NCI-H526 (cell line): Measurements from ENCODE around the gene DPP10.
"Not testable (repeated sequence)": the region's sequence is repeated elsewhere in the genome, so short reads cannot be mapped to it uniquely, and the experiment has no call there.

Experiments used
- DNase-seq, 2 experiments: peaks; one replicate each; lab custom pipeline; 2025; lab: John Stamatoyannopoulos, UW

Gene DPP10

DNA sequence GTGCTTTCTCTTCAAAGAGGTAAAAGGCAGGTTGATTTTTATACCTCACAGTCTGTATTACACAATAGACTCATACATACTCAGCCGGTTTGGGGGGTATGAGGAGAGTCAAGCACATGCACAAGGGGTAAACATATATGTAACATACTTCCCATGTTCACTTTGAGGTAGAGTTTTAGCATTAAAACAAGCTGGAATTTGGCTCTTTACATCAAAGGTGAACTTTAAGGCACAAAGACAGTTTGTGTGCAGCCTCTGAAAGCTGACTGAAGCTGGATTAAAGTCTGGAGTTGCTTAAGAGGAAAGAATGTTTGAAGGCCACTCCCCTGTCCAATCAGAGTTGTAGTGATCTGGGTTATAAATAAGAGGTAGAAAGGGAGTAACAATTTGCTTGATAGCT is 282.0 kb downstream of the DPP10 start:
- DNase-seq: no peak

DNA sequence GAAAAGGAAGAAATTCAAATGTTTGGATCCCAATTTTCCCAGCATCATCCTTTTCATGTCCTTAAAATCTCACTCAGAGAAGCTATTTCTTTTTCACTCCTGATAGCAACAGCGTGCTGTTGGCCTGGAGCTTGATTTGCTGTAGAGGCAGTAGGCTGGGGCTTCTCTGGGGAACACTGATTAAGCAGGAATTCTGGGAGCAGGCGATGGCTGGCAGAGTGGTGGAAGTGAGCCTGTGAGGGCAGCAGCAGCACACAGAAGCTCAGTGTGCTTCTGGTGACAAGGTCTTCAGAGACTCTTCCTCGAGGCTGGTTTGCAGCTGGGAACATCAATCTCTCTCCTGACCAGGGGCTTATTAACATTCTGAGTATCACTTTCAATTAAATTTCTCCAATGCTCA is 284.6 kb downstream of the DPP10 start:
- peak in 1 of 2 experiments; percentile 6 for DNase-seq

DNA sequence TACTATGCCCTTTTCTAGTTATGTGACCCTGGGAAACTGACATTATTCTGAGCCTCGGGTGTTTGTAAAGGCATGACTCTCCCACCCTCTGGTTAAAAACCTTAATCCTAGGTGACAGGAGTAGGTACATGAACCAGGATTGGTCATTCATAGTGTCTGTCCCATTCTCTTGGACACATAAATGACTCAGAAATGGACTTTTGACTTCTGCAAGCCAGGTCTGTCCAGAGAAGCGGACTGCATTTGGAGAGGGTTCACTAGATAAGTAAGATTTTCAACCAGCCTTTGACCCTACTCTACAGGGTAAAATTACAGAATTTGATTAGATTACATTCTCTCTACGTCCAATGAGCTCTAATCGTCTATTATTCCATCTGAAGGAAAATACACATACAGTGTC is 285.9 kb downstream of the DPP10 start:
- no peak for DNase-seq

DNA sequence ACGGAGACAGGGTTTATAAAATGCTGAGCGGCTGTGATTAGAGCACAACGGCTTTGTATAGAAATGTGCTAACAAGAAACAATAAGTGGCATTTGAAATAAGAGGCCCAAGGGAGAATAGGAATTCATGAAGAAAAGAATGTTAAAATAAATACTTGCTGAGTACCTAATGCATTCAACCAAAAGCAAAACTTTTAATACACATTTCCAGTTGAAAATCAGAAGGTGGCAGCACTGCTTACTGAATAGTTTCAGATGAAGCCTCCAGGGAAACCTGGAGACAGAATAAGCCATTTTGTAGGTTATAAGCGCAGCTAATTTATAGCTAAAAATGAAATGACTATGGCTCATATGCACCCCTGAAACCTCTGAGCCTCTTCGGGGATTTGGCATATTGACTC is 286.6 kb downstream of the DPP10 start:
- DNase-seq: peak; percentile 28 to 54

DNA sequence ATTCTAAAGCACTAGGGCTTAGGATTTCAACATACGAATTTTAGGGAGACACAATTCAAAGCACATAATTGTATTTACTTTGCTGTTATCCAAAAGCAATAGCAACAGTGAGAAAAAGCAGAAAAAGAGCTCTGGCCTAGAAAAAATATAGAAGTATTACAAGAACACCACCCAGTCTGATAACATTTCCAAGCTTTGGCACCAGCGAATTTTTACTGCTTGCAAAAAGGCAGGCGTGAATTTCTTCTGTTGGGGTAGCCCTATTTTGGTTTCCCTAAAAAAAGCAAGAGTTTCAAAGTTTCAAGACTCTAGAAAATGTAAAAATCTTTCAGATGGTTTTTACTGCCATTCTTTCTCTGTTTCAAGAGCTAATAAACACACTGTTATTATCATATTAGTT is 292.7 kb downstream of the DPP10 start:
- no peak for DNase-seq

DNA sequence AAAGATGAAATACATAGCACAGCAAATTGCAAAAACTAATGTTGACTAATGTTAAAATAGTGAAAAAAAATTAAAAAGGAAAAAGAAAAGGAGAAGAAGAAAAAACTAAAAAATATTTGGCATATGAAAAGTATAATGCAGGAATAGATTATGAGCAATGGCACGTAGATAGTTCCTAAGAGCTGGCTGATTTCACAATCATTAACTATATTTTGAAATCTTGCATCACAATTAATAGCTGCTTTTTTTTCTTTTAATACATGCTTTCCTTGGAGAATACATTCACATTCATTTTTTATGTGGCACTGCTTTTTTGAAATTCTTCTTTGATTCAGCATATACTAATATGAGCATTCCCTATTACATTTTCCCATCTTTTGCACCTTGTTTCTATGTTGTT is 299.8 kb downstream of the DPP10 start:
- no peak for DNase-seq

DNA sequence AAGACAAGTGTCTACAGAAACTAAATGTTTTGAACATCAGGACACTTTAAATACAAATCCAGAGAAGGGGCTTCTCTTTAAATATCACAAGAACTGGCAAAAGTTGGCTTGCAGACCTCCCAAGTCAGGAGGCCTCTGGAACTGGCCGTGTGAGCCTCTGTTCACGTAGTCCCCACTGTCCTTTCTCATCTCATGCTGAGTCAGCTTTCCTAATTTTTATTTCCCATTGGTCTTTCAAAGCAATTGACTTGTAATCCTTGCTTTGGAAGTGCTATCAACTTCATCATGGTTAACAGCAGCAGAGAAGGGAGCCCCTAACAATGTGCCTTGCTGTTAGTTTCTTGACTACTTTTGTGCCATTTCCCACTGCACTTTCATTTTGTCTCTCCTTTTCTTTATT is 303.3 kb downstream of the DPP10 start:
- DNase-seq: no peak

DNA sequence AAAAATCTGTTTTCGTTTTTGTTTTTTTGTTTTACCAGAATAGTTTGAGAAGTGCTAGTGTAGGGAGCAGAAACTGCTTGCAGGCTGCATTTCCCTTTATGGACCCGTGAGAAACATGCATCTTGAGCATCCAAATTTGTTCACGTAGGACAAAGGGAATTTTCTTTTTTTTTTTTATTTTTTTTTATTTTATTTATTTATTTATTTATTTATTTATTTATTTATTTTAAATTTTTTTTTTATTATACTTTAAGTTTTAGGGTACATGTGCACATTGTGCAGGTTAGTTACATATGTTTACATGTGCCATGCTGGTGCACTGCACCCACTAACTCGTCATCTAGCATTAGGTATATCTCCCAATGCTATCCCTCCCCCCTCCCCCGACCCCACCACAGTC is 305.7 kb downstream of the DPP10 start:
- DNase-seq: not testable (repeated sequence)

DNA sequence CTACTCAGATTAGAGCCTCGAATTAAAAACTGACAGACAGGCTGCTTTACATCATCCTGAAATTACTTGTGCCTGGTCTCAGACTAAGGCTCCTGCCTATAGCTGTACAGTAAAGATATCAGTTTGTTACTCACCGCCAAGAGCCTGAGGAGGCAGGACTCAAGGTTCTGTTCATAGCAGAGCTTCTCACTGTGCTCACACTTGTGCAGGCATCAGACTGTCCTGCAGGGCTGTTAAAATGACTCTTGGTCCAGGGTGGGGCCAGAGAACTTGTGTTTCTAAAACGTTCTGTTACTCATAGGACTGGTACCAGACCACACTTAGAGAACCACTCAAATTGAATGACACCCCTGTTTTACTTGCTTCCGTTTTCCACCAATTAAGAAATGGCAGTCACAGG is 310.0 kb downstream of the DPP10 start:
- DNase-seq: no peak

DNA sequence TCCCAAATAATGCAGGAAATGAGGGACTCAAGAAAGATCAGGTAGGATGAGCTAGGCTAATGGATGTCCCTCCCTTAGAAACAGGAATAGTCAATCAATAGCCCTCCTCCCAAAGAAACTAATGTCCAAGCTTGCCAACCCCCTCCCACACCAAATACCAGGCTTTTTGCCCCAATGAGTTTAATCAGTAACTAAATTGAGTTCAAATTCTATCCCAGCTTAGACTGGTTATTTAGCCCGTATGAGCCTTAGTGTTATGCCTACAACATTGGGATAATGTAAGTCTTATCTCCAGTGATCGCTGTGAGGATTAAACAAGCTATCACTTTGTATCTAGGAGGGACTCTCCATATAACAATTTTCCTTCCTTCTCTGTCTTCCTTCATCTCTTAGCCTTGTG is 310.7 kb downstream of the DPP10 start:
- no peak for DNase-seq

DNA sequence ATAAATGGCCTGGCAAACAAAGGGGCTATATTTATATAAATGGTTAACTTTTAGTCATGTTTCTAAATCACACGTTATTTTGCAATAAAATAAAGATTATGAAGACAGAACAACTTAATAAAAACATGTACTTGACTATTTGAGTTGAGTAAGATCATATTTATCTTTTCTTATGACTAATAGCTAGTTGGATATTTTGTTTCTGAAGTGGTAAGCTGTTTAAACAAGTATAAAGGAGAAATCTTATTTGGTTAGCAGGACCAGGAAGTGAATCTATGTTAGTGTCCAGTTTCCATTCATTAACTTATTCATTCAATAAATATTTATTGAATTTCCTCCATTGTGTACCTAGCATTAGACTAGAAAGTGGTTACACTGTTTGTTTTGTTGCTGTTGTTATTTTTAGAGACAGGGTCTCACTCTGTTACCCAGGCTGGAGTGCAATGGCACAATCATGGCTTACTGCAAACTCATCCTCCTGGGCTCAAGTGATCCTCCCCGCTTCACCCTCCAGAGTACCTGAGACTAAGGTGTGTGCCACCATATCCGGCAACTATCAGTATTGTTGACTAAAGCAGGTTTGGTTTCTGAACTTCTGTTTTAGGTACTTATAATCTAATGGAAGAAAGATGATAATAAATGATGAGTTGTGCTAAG is 312.6 kb downstream of the DPP10 start:
- no peak for DNase-seq

DNA sequence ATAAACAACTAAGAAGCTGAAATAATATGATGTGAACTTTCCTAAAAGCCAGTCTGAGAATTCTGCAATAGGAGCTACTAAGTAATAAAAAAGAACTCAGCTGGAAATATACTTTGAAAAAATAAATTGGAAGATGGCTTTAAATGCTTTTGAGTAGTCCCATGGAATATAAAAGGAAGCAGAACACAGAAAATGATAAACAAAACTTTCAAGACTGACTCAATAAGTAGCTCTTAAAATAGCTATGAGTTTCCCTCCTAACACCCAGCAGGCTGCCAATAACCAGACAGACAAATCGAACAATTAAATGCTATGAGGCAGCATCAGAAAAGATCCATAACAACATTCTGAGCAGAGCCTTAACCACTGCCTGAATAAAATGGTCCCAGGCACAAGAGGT is 319.9 kb downstream of the DPP10 start:
- DNase-seq: no peak

DNA sequence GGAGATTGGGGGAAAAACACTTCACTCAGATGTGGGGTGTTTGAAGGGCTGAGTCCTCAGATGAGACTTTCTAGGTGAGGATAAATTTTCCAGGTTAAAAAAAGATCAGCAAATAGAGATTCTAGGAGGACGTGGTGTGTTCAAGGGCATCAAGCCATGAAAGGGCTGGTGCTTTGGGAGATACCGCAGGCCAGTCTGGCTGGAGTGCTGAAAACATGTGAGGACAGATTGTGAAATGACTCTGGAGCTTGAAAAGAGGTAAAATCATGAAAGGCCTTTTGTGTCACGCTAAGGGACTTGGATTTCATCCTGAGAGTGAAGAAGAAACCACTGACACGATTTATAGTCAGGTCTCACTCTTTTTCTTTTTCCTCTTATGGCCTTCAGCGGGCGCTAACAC is 320.5 kb downstream of the DPP10 start:
- no peak for DNase-seq

DNA sequence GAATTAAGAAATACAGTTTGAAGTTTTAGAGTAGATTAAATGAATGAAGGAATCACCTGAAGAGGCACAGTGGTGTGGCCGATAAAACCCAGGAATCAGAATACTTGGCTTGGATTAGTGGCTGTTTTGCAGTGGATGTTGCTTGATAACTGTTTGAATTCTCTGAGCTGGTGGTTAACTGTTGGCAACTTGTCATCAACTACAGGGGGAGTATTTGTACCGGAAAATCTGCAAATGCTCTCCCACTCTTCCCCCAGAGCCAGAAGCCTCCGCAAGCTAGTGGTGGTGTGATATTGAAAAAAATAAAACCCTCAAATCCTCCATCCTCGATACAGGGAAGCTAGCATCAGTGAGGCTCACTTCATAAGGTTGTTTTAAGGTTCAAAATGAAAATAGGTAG is 326.7 kb downstream of the DPP10 start:
- DNase-seq: no peak

DNA sequence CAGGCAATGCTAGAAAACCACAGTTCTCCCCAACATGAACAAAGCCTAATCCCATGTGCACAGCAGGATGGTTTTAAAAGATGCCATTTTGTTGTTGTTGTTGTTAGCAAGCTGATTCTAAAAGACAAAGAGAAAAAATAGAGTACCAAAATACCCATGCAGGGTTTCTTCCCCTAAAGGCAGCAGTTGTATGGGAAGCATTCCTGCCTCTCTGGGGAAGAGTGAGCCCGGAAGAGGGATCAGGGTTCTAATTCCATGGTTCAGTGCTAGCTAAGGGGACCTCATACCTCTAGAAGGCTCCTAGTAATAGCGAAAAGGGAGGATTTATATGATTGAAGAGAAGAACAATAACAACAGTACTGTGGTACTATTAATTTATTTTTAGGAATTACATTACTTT is 327.6 kb downstream of the DPP10 start:
- DNase-seq: no peak

DNA sequence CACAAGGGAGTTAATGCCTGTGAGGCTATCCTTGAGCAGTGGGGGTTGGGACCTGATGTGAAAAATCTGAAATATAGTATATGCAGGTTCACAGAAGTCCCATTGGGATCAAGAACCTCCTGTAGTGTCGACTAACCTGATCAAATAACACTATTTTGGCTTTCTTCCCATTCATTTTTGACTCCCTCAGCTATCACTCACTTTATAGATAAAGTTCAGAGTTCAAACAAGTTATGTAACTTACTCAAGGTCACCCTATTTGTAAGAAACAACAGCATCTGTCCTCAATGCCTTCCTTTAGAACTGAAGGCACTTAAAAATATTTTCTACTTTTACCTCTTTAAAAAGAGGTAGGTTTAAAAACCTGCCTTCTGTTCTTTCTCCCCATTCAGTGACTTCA is 341.6 kb downstream of the DPP10 start:
- no peak for DNase-seq

DNA sequence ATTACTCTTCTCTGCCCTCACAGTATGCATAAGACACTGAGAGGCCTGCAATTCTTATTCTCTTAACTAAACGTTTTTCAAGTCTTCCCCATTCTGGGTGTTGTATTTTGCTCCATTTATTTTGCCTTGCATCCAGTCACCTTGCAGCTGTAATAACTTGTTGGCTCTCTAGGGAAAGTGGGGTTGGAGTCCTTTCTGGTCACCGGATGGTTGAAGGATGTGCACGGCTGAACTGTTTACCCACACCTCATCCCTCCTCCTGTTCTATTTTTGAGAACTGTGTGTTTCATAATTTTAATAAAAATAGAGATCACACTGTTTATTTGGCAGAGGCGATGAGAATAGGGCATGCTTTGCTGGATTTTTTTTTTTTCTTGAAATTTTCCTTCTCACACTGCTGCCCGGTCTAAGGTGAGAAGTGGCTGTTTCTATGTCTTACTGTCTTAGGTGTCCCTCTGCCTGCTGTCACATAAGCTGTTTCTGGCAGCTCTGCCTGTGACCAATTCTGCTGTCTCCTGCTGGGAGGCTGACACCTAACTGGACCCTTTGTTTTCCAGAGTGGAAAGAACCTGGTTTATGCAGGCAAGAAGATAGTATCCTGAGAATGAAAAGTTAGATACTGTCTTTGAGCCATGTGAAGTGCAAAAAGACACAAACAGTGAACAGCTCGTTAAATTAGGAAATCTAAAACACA is 342.6 kb downstream of the DPP10 start:
- DNase-seq: no peak

DNA sequence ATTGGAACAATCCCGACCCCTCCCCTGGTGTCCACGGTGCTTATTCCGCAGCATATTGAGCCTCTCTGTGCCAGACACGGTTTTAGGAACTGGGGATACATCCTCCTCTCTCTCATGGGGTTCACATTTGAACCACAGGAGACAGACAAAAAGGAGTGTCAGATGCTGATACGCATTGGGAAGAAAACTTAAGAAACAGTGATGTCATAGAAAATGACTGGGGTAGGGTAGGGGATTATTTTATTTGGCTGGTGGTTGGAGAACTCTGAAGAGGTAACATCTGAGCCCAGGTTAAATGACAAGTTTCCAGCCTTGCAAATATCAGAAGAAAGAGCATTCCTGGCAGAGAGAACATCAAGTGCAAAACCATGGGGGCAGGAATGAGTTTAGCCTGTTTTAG is 344.5 kb downstream of the DPP10 start:
- DNase-seq: no peak

DNA sequence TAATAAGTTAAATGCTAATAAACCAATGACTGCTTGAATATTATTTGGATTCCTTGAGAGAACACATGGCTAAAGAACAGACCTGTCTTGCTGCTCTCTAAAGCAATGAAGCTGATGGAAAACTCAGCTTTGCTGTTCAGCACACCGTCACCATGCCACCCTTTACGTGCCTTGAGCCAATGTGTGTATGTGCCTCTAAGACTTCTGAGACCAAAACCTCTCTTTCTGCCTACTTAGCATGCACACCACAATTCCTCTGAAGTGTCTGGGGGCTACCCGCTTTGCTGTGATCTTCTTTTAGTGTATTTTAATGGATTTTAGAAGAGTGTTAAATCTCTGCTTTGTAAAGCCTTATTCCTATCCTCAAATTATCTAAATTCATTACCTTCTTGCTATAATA is 345.0 kb downstream of the DPP10 start:
- no peak for DNase-seq

DNA sequence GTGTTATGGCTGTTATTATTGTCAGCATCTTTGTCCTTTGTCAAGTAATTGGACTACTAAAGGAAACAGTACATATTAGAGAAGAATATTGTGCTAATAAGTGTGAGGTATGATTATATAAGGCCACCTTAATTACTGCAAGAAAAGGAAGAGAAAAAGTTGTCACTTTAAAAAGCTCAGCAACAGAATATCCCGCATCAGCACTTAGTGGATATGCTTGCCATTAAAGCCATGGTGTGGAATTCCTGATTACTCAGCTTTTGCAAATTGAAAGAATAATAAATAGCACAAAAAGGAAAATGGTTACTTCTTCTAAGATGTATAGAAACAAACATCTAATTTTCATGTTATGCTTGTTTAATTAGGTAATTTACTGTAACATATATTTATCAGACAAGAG is 347.5 kb downstream of the DPP10 start:
- no peak for DNase-seq

DNA sequence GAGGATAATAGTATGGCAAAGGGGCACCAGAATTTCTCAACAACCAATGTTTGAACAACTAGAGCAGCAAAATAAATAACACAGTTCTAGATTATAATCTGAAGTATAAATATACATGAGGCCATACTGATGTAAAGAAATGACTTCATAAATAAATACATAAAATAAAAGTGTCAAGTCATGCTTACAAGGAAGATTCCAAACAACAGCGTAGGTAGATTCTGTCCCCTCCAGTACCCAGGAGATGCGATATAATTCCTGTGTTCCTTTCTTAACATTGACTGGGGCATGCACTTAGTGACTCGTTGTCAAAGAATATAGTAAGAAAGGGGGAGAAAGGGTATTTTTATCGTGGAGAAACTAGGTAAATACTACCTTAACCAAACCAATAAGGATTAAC is 355.1 kb downstream of the DPP10 start:
- no peak for DNase-seq

DNA sequence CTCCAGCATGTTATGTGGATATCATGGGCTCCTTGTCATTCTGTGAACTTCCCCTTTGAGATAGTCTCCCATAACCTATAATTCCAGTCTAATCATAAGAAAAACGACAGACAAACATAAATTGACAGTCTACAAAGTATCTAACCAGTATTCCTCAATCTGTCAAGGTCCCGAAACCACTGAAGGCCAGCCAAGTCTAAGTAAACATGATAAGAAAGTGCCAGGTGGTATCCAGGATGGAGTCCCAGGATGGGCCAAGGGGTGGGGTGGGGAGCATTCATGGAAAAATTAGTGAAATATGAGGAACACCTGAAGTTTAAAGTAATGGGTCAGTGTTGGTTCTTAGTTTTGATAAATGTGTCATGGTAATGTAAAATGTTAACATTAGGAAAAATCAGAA is 355.5 kb downstream of the DPP10 start:
- DNase-seq: no peak

DNA sequence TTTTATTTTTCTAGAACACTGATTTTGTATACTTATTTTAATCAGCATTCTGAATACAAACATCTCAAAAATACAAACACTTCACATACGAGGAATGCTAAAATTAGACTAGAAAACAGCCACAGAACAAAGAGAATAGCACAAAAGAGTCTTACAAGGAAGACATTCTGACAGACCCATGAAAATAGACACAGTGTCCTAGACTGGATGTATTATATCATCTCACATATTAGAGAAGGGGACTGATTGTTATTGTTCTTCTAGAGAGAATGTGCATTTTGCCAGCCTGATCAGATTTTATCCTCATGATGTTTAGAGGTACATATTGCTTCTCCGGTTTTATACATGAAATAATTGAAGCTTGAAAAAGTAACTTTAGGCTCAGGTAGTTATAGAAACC is 357.9 kb downstream of the DPP10 start:
- no peak for DNase-seq

DNA sequence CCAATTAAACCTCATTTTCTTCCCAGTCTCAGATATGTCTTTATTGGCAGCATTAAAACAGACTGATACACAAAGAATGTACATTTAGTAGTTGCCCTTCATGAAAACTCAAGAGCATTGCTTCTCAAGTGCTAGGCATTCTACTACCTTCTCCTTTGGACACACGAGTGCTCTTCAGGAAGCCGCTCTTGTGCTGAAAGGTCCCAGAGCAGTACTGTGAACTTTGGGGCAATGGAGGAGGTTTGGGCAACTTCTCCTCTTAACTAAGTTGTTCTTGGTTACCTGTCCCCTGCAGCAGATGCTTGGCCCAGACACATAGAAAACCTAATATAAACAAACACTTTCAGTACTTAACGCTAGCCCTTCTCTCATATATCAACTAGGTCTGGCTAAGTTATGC is 362.8 kb downstream of the DPP10 start:
- DNase-seq: no peak
